Measurements from ENCODE around the gene TMED4.
A peak's percentile ranks its signal among the peaks of the same experiment; 100 is the strongest.

TMED4 gene

DNA sequence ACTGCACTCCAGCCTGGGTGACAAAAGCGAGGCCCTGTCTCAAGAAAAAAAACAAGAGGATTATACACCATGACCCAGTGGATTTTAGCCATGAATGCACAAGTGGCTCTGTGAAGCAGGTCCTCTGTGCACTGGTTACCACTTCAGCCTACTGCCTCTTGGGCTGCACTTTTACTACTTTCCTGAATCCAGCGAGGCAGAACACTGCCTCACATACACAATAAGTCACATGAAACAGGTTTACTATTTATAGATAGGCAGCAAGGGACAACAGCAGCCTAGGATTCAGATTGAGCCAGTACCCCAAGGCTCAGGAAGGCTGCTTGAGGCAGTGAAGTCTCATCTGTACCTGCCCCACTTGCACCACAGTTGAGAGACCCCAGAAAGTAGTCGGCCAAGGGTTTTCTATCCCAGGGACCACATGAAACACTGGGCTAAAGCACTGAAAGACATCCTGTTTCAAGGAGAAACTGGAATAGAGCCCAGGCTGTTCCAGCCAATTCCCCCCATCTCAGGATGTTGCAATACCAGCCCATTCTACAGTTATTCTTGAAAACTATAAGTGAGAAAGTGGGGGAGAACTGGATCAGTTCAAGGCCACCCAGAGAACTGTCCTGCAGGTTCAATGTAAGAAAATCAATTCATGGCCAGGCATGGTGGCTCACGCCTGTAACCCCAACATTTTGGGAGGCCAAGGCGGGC, 14.1 kb upstream of the TMED4 start:
- peak; percentile 74 for DNase-seq (ENCODE audit: low read depth)
- peak; percentile 8 for TF ChIP-seq CTCF (IDR thresholded peaks at IDR 0.05; ENCODE audit: low read length, missing control alignments)
- no peak overlapping the region for H3K4me3 ChIP-seq (replicated peaks; ENCODE audit: low read depth, low read length)

- H3K4me3 ChIP-seq (replicated peaks; ENCODE audit: low read depth, low read length): no peak overlapping the region
- no peak for DNase-seq (ENCODE audit: low read depth)
- TF ChIP-seq CTCF (IDR thresholded peaks at IDR 0.05; ENCODE audit: low read length, missing control alignments): no peak
Observed at GRCh38 chr7:44590910-44591309, 8.9 kb upstream of the TMED4 start.

DNA sequence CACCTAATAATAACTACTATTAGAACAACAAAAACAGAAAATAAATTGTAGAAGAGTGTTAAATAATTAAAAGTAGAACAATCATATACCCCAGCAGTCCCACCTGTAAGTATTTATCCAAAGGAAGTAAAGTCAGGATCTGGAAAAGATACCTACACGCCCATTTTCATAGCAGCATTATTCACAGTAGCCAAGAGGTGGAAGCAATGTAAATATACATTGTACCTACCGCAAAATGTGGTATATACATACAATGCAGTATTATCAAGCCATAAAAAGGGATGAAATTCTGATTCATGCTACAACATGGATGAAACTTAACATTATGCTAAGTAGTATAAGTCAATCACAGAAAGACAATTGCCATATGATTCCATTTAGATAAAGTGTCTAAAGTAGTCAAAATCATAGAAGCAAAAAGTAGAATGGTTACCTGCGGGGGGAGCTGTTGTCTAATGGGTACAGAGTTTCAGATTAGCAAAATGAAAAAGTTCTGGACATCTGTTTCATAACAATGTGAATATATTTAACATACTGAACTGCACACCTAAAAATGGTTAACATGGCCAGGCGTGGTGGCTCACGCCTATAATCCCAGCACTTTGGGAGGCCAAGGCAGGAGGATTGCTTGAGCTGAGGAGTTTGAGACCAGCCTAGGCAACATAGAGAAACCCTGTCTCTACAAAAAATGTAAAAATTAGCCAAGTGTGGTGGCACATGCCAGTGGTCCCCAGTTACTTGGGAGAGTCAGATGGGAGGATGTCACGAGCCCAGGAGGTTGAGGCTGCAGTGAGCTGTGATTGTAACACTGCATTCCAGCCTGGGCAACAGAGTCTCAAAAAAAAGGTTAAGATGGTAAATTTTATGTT, 6.0 kb upstream of the TMED4 start:
- peak; percentile 81 for DNase-seq (ENCODE audit: low read depth)
- peak; percentile 71 for TF ChIP-seq CTCF (IDR thresholded peaks at IDR 0.05; ENCODE audit: low read length, missing control alignments)

DNA sequence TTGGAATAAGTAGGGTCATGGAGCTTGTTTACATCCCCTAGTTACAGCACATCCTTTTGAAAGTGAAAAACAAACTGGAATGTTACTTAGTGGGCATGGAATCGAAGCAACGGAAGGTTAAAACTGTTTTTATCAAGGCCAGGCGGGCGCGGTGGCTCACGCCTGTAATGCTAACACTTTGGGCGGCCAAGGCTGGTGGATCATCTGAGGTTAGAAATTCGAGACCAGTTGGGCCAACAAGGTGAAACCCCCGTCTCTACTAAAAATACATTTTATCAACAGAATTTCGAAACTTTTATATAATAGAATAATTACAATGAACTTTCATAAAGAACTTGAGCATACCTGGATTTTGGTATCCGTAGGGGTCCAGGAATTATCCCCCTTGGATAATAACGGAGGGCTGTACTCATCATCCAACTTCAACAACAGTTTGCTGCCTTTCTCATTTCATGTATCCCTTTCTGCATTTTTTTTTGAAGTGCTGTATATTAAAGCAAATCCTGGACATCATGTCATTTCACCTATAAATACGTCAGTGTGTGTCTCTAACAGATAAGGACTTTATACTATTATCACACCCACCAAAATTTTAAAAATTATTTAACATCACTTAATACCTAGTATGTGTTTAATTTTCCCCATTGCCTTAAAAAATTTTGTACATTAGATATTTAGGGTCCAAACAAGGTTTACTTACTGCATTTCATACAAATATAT, 1.3 kb upstream of the TMED4 start:
- TF ChIP-seq CTCF (IDR thresholded peaks at IDR 0.05; ENCODE audit: low read length, missing control alignments): no peak
- no peak for DNase-seq (ENCODE audit: low read depth)
- H3K4me3 ChIP-seq (replicated peaks; ENCODE audit: low read depth, low read length): peak overlapping the region; percentile 85

More for the DNA sequence above, 6.0 kb upstream of the TMED4 start:
- no peak overlapping the region for H3K4me3 ChIP-seq (replicated peaks; ENCODE audit: low read depth, low read length)

DNA sequence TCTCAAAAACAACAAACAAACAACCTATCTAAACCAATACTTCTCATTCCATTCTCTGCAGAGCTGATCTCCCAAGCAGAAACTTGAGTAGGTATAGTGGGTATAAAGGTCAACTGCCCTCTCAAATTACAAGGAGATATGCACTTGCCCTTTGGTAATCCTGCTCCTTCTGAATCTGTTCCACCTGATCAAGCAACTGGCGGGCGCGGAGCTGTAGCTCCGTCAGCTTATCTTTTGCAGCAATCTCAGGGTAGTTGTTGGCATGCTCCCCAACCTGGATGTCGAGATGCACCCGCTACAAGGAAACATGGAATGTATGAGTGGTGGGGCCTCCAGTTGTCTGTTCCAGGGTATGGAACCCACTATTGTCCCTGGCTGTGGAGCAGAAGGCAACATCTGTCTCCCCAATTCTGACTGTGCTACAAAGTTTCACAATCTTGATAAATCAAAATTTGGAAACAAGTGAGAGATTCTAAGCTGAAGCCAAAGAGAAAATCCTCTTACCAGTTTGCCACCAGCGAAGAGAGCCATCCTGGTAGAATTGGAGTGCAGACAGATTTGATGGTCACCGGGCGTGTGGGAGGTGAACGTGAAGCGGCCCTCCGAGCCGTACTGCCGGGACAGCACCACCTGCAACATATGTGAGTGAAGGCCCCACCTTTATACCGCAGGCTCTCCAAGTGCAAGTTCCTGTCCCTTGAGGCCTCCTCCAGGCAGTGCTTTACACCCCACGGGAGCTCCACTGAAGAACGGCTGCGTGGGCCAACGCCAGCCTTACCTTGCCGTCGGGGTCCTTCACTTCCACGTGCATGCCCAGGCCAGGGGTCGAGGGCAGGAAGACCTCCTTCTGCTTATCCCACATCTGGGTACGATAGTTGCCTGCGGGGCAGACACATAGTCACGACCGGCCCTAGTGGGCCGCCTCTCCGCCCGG, 819 bp downstream of the TMED4 start:
- H3K4me3 ChIP-seq (replicated peaks; ENCODE audit: low read depth, low read length): peak overlapping the region; percentile 85
- DNase-seq (ENCODE audit: low read depth): no peak
- no peak for TF ChIP-seq CTCF (IDR thresholded peaks at IDR 0.05; ENCODE audit: low read length, missing control alignments)

GRCh38 chr7:44576228-44576627, 5.8 kb downstream of the TMED4 start:
- no peak for TF ChIP-seq CTCF (IDR thresholded peaks at IDR 0.05; ENCODE audit: low read length, missing control alignments)
- no peak overlapping the region for H3K4me3 ChIP-seq (replicated peaks; ENCODE audit: low read depth, low read length)
- no peak for DNase-seq (ENCODE audit: low read depth)
